Peyer's patch (tissue), 4 donors: Measurements from ENCODE around the gene PFN3.

ENCODE experiments used
- CTCF ChIP-seq, 6 experiments: fragments of 450-650 bp in 4 of 6; fragments of 200-600 bp in 2 of 6; sonication (generic) in 1 of 6; IDR thresholded peaks; one replicate each; pipeline ENCODE4 v1.5.1; 2017 to 2019; ENCODE audit warnings: antibody characterized with exemption in 6 of 6, mild to moderate bottlenecking in 3 of 6, moderate library complexity in 1 of 6
- POLR2A ChIP-seq, 2 donors: fragments of 450-650 bp; IDR thresholded peaks; one replicate each; pipeline ENCODE4 v1.5.1; 2017; ENCODE audit warnings: antibody characterized with exemption in 2 of 2, mild to moderate bottlenecking in 2 of 2, moderate library complexity in 2 of 2

- no peak for TF ChIP-seq CTCF (IDR thresholded peaks at IDR 0.05)
- TF ChIP-seq POLR2A (IDR thresholded peaks at IDR 0.05) = no peak
Measured at GRCh38 chr5:177396078-177396477, 4.4 kb downstream of the PFN3 start.
